ENCODE data around the gene SPSB1. TPM values are rescaled to one million over a fixed set of nuclear protein-coding genes. Genes with fewer than 3 reads are reported as not detected.

Gene SPSB1
- total and polyA plus RNA-seq, 2 of the 4 experiments (the other 2 are of a cell fraction), result 16.7 to 19.8 TPM

GRCh38 chr1:9397997-9398526, 105.4 kb downstream of the SPSB1 start:
- peak overlapping the region; percentile 52; the same call in 1 of the 2 replicates for H4K91ac ChIP-seq (ENCODE audit: insufficient read depth, low read depth, low read length)
- dilution Hi-C loops (cut with HindIII; ENCODE audit: low sequenced_read_pairs, unreplicated experiment), result no loop called here
- no peaks in the 10 kb centered on the region for H3K79me1 ChIP-seq (ENCODE audit: low read depth in 1 of 2, low read length in 2 of 2)
- in situ Hi-C loops (cut with MboI; ENCODE audit: low sequenced_read_pairs), result no loop called here
- no peak; the same call in 1 of the 2 replicates for ATAC-seq (ENCODE audit: low read depth)
- CTCF ChIA-PET, result no interaction called here
- no peak overlapping the region for H3K4me3 ChIP-seq (ENCODE audit: insufficient read depth, low read depth, low read length)
- 23% methylated on average over 8 of the region's 13 CpGs; no CpG with 5 or more reads in 1 of the 2 experiments for WGBS, 2 experiments (ENCODE audit: extremely low coverage in 2 of 2, insufficient read length in 1 of 2)
- peak overlapping the region; percentile 84 for H2BK120ac ChIP-seq (ENCODE audit: low read depth, low read length)
- H4K5ac ChIP-seq (ENCODE audit: low read depth, low read length), result no peak overlapping the region; the same call in 1 of the 2 replicates
- H2BK20ac ChIP-seq (ENCODE audit: low read depth, low read length), result peak overlapping the region; percentile 42
- peak overlapping the region; percentile 56 for H3K14ac ChIP-seq (replicated peaks; ENCODE audit: low read depth, low read length)
- H2BK15ac ChIP-seq (ENCODE audit: low read depth, low read length), result peak overlapping the region; percentile 44; the same call in 1 of the 3 replicates
- no peak overlapping the region for H3K9ac ChIP-seq (ENCODE audit: low read depth, low read length)
- peak overlapping the region; percentile 81 for H3K4ac ChIP-seq (ENCODE audit: low read depth, low read length)
- peaks cover 10% of the 10 kb centered on the region; the same call in 1 of the 2 replicates for H3K27me3 ChIP-seq (ENCODE audit: control insufficient read depth, insufficient read depth, low read length)
- peak overlapping the region; percentile 81 for H2AK5ac ChIP-seq (ENCODE audit: low read depth, low read length)
- peak overlapping the region; percentile 74 for H2AFZ ChIP-seq (replicated peaks; ENCODE audit: low read length, poor library complexity)
- POLR2A ChIA-PET (ENCODE audit: unreplicated experiment), result no interaction called here
- no peak overlapping the region for H3K56ac ChIP-seq (ENCODE audit: extremely low read depth, insufficient read depth, low read length)
- DNase-seq, result peak; percentile 62
- peaks cover 3% of the 10 kb centered on the region for H3K9me1 ChIP-seq (ENCODE audit: insufficient read depth, low read length)
- no peak overlapping the region for H3K23ac ChIP-seq (ENCODE audit: low read depth, low read length)
- peak overlapping the region; percentile 22 for H2AK9ac ChIP-seq (replicated peaks; ENCODE audit: low read depth, low read length, poor library complexity)
- no peak overlapping the region for H2BK5ac ChIP-seq (ENCODE audit: low read depth, low read length, poor library complexity, severe bottlenecking)
- TF ChIP-seq MXI1 (IDR thresholded peaks at IDR 0.05; ENCODE audit: borderline replicate concordance, low read depth, low read length) (no peak), RAD21 (IDR thresholded peaks at IDR 0.05; ENCODE audit: low read length) (no peak), SMC3 (IDR thresholded peaks at IDR 0.05; ENCODE audit: low read depth, low read length) (no peak), USF2 (IDR thresholded peaks at IDR 0.05; ENCODE audit: low read depth, low read length) (no peak), CEBPB (IDR thresholded peaks at IDR 0.05; ENCODE audit: low read depth, low read length) (no peak), BHLHE40 (IDR thresholded peaks at IDR 0.05; ENCODE audit: low read depth, low read length) (no peak), RCOR1 (IDR thresholded peaks at IDR 0.05; ENCODE audit: insufficient replicate concordance, low read length) (no peak), CHD1 (IDR thresholded peaks at IDR 0.05; ENCODE audit: low read depth, low read length) (no peak), NFE2L2 (IDR thresholded peaks at IDR 0.05; ENCODE audit: low read depth, low read length) (no peak), MAFK (IDR thresholded peaks at IDR 0.05; ENCODE audit: low read depth, low read length) (no peak), POLR2A (IDR thresholded peaks at IDR 0.05; ENCODE audit: low read depth, low read length) (no peak), ELK1 (IDR thresholded peaks at IDR 0.05; ENCODE audit: borderline replicate concordance, low read depth, low read length) (no peak)
- intact Hi-C loops (cut with micrococcal nuclease), result no loop called here
- no peaks in the 10 kb centered on the region for H3K36me3 ChIP-seq (ENCODE audit: control insufficient read depth, insufficient read depth, low read length)
- H4K20me1 ChIP-seq (ENCODE audit: insufficient read depth, low read length), result peaks cover 6% of the 10 kb centered on the region
- no peak overlapping the region for H3K18ac ChIP-seq (ENCODE audit: low read depth, low read length)
- BruUV-seq (replicated peaks), result no TSS peak
- H4K8ac ChIP-seq (ENCODE audit: low read depth in 2 of 2, low read length in 2 of 2), result peak overlapping the region in 1 of 2 experiments; percentile 60; a peak in 1 of 4 replicates
- H3K27ac ChIP-seq (ENCODE audit: insufficient read depth, low read length), result no peak overlapping the region
- peaks cover 10% of the 10 kb centered on the region for H3K9me3 ChIP-seq (ENCODE audit: control insufficient read depth, insufficient read depth, low read length)
- H3K4me2 ChIP-seq (ENCODE audit: low read depth, low read length), result no peak overlapping the region
- peaks cover 33% of the 10 kb centered on the region for H3K4me1 ChIP-seq (ENCODE audit: control insufficient read depth, insufficient read depth, low read length)

All from IMR-90 (cell line).